GM19043 (cell line): ENCODE data around the gene GALE.

Experiments used
- ATAC-seq: cut with Tn5 transposase; IDR thresholded peaks from one replicate; pipeline ENCODE4 v1.9.1; 2021; ENCODE audit warnings: low read depth; ENCODE audit not compliant: unreplicated experiment

GALE gene

DNA sequence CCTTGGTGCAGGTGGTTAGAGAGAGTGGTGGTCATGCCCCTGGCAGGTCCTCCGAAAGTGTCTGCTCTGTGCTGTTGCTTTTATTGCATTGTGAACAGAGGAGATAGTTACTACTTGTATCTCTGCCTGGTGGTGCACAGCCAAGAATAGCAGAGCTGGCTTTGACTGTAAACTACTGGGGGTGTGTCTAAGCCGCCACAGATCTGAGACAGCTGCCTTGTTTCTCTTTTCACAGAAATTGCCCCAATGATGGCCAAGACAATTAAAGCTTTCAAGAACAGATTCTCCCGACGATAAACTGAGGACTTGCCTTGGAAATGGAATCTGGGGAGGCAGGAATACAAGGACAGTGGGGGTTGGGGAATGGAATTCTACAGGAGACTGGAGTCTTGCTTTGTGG lies 41.3 kb downstream of the GALE start:
- no peak for ATAC-seq

GRCh38 chr1:23757812-23758211 lies 42.7 kb downstream of the GALE start:
- no peak for ATAC-seq

- no peak for ATAC-seq
Observed at GRCh38 chr1:23756676-23757075, 43.9 kb downstream of the GALE start.

GRCh38 chr1:23752909-23753308 lies 47.6 kb downstream of the GALE start:
- no peak for ATAC-seq

DNA sequence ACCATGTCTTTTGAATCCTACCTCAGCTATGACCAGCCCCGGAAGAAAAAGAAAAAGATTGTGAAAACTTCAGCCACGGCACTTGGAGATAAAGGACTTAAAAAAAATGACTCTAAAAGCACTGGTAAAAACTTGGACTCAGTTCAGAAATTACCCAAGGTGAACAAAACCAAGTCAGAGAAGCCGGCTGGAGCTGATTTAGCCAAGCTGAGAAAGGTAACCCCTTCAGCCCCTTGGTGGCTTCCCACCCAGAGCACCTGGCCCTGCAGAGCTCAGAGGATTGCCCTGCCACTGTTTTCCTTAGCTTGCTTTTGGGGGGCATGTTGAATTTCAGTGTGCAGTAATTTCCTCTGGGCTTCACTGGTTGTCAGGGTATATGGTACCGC lies 48.7 kb downstream of the GALE start:
- no peak for ATAC-seq

DNA sequence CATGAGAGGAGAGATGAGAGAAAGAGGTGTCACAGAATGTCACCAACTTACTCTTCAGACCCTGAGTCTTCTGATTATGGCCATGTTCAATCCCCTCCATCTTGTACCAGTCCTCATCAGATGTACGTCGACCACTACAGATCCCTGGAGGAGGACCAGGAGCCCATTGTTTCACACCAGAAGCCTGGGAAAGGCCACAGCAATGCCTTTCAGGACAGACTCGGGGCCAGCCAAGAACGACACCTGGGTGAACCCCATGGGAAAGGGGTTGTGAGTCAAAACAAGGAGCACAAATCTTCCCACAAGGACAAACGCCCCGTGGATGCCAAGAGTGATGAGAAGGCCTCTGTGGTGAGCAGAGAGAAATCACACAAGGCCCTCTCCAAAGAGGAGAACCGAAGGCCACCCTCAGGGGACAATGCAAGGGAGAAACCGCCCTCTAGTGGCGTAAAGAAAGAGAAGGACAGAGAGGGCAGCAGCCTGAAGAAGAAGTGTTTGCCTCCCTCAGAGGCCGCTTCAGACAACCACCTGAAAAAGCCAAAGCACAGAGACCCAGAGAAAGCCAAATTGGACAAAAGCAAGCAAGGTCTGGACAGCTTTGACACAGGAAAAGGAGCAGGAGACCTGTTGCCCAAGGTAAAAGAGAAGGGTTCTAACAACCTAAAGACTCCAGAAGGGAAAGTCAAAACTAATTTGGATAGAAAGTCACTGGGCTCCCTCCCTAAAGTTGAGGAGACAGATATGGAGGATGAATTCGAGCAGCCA lies 49.3 kb downstream of the GALE start:
- ATAC-seq, result no peak

DNA sequence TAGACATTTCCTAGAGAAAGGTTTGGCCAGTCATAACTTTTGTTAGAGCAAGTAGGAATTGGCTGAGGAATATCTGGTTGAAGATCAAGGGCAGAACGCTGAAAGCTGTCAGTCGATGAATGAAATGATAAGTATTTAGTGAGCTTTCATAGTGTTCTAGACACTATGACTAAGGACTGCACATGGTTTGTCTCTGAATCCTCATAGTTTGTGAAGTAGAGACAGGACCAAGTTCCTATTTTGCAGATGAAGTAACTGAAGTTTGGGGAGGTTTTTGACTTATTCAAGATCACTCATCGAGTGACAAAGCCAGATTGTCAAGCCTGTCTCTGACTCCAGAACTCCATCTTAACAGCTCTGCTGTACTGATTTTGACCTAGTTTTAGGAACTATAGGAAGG lies 52.5 kb downstream of the GALE start:
- ATAC-seq, result no peak
